Stimulated activated CD8-positive, alpha-beta memory T cell treated with anti-CD3 and anti-CD28 coated beads, Interleukin-7, amount 100 ng/mL, for 24 hours (primary cell): ENCODE measurements around the gene MELK.

Experiments used
- DNase-seq: peaks from one replicate; pipeline ENCODE4 v3.0.0-alpha.2; 2020; ENCODE audit warnings: low read depth

Gene MELK

GRCh38 chr9:36676091-36676490 is 103.4 kb downstream of the MELK start:
- no peak for DNase-seq

- no peak for DNase-seq
Observed at GRCh38 chr9:36676778-36677485, 104.2 kb downstream of the MELK start.

- no peak for DNase-seq
Observed at GRCh38 chr9:36677611-36678010, 104.9 kb downstream of the MELK start.

GRCh38 chr9:36679710-36680109 is 107.0 kb downstream of the MELK start:
- DNase-seq: no peak

GRCh38 chr9:36686471-36686870 is 113.8 kb downstream of the MELK start:
- DNase-seq: no peak

GRCh38 chr9:36690412-36691168 is 117.9 kb downstream of the MELK start:
- no peak for DNase-seq

- no peak for DNase-seq
Observed at GRCh38 chr9:36691671-36692070, 119.0 kb downstream of the MELK start.

GRCh38 chr9:36698984-36699383 is 126.3 kb downstream of the MELK start:
- no peak for DNase-seq

- no peak for DNase-seq
Observed at GRCh38 chr9:36704148-36704547, 131.5 kb downstream of the MELK start.

DNA sequence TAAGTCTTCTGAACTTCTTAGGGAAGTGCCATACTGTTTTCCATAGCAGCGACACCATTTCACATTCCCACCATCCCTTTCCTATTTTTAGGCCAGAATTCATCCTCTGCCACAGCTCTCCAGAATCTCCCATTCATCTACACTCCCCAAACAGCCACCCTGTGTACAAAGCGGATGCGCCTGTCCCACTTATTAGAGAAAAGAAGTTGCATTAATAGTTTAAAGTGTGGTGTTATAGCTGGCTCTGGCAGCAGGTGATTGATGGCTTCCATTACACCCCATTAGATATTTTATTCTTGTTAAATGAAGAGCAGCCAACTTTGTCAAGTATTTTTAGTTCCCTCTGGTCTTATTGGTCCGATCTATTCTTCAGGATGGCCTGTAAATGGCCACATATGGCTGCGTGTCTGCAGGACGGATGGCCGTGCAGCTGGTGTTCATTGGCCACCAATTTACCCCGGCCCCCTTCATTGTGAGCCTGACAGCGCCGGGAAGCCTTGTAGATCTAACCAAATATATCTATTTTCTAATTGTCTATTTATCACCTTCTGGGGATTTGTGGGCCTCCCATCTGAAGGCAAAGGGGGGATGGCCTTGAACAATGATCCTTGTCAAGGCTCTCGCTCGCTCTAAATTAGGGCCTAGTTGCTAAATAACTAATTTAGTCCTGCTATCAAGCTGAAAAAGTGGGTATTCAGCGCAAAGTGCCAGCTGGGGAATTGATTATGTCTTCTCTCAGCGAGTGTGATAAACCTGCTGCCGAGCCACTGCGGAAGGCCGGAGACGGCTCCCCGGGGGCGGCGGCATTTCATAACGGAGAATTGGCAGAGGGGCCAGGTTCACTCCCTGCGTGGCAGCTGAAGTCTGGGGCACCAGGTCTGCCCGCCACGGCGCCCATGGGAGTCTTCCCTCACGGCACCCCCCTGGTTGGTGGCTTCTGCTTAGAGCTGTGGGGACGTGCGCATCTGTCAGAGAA is 141.1 kb downstream of the MELK start:
- no peak for DNase-seq

GRCh38 chr9:36716496-36716895 is 143.8 kb downstream of the MELK start:
- DNase-seq: no peak

GRCh38 chr9:36717276-36717675 is 144.6 kb downstream of the MELK start:
- DNase-seq: no peak

- DNase-seq: no peak
Observed at GRCh38 chr9:36718612-36719011, 145.9 kb downstream of the MELK start.

DNA sequence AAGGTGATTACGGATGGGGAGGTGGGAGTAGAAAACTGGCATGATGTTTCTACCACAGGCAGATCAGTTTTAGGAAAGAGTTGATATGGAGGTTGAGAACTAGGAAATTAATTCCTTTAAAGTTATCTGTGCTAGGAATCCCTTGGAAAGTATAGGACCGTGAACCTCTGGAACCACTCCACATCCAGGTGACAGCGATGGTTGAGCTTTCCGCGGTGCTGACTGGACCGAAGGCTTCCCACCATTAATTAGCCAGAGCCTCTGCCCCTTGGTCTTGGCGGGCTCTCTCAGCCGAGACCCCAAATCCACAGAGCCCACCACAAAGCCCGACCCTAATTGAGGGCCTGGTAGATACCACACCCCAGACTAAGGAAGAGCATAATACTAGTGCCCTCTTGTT is 147.3 kb downstream of the MELK start:
- DNase-seq: no peak

DNA sequence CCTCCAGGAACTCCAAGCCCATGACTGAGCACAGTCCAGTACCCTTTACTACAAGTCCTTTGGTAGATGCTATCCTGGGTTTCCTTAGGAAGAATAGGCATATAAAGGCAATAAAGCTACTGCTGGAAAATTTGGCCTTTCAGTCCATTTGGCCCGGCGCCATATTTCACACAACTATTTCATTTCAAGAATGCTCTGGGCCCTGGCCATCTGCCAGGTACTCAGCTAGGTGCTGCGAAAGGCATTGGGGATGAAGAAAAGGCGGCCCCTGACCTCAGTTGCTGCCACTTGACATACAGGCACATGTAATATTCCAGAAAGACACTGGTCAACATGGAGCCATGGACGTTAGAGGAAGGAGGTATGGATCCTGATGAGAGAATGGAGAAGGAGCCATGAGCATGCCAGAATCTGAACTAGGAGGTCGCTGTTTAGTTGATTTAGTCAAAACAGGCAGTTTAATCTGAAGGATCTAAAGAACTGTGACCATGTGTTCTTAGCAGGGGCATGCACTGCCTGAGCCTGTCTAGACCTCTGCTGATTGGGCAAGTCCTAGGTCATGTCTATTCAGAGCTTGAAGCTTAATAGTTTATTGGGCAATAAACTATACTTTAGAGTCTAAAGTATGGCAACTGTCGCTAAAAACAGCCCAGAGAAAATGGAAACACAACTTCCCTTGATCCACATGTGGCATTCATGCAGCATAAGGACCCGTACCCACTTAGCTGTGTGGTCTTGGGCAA is 149.3 kb downstream of the MELK start:
- DNase-seq: no peak

DNA sequence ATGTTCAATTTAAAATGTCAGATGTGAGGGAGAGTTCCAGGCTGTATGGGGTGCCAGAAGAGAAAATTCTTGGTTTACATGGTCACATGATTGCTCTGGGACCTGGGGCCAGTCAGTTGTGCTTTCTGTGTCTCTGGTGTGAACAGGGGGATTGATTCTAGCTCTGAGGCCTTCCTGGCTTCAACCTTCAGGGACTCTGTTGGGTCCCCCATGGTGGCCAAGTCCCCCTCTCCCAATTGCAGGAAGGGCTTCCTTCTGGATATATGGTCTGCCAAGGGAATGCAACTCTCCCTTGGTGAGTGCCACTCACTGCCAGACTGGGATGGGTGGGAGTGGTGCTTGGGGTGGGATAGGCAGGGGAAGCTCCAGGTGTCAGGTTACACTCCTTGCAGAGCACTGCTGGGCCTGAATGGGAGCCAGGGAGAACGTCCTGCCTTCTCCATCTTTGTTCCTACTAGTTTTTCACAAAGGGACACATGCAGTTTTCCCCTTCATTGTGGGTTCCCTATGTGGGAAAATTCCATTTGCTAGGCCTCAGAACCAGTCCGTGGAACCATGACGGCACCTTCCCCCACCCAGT is 153.2 kb downstream of the MELK start:
- DNase-seq: no peak
